ENCODE results near the gene TUBA3E.
"Not testable (repeated sequence)": the region's sequence is repeated elsewhere in the genome, so short reads cannot be mapped to it uniquely, and the experiment has no call there.

DNA sequence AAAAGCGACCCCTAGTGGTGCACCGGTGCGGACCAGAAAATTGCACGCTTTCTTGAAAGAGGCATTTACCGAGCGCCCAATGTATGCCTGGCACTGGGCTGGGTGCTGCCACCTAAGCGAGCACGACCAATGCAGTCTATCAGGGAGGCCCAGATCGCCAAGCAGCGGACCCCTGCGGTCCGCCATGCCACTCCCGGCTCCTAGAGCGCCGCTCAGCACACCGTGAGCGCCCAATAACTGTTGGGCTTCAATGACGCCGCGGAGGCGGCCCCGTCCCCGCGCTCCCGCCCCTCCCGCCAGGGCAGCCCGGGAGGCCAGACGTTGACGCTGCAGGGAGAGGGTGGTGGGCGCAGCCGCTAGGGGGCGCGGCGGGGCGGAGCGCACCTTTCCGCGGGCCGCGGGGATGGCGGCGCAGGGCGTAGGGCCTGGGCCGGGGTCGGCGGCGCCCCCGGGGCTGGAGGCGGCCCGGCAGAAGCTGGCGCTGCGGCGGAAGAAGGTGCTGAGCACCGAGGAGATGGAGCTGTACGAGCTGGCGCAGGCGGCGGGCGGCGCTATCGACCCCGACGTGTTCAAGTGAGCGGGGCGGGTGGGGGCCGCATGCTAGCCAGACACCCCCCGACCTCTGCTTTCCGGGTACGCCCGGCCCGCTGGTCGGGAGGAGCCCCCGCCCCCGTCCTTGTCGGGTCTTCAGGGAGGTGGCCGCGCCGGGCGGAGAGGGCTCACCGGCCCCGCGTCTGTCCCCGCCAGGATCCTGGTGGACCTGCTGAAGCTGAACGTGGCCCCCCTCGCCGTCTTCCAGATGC lies 16.2 kb downstream of the TUBA3E start, which contains the start of gene MZT2B:
- TF ChIP-seq CTCF (optimal IDR thresholded peaks at IDR 0.05 in 1 of 3, IDR thresholded peaks at IDR 0.05 in 1 of 3, conservative IDR thresholded peaks at IDR 0.05 in 1 of 3; ENCODE audit: extremely low read depth in 1 of 3, insufficient read depth in 2 of 3, low read length in 3 of 3), result peak; percentile 40 to 73 (median 58)
- not testable (repeated sequence) for TF ChIP-seq EZH2 (IDR thresholded peaks at IDR 0.05; ENCODE audit: low read length)

Data from keratinocyte (primary cell).